NCI-H345 (cell line): Measurements from ENCODE around the gene RBM20.
A peak's percentile ranks its signal among the peaks of the same experiment; 100 is the strongest.
"Not testable (repeated sequence)": the region's sequence is repeated elsewhere in the genome, so short reads cannot be mapped to it uniquely, and the experiment has no call there.

Source experiments
- DNase-seq: peaks from one replicate; lab custom pipeline; 2025; lab: John Stamatoyannopoulos, UW

RBM20 gene

GRCh38 chr10:110853921-110854605 lies 209.9 kb downstream of the RBM20 start:
- no peak for DNase-seq

- peak; percentile 86 for DNase-seq
These were observed 213.4 kb downstream of the RBM20 start for GRCh38 chr10:110857265-110858171.

DNA sequence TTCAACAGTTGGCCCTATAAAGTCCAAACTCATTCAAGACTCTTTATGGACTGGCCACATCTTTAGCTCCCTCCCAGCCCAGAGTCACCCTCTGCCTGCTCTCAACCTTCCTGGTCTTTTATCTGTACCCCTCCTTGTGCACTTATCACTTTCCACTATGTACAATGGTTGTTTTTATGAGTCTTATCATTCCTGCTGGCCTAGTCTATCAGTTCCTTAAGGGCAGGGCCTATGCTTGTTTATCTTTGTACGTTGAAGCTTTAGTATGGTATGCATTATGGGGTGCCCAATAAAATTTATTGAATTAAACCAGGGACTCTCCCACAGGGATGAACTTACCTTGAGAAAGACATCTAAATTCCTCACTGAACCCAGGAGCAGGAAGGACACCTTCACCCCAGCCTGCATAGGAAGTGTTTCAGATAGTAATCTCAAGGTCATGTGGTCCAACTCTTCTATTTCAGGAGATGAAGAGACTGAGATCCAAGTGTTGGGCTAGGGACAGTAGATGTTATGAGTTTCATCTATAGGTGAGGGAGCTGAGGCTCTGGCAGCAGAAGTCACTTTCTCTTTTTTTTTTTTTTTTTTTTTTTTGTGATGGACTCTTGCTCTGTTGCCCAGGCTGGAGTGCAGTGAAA lies 214.3 kb downstream of the RBM20 start:
- DNase-seq: no peak

DNA sequence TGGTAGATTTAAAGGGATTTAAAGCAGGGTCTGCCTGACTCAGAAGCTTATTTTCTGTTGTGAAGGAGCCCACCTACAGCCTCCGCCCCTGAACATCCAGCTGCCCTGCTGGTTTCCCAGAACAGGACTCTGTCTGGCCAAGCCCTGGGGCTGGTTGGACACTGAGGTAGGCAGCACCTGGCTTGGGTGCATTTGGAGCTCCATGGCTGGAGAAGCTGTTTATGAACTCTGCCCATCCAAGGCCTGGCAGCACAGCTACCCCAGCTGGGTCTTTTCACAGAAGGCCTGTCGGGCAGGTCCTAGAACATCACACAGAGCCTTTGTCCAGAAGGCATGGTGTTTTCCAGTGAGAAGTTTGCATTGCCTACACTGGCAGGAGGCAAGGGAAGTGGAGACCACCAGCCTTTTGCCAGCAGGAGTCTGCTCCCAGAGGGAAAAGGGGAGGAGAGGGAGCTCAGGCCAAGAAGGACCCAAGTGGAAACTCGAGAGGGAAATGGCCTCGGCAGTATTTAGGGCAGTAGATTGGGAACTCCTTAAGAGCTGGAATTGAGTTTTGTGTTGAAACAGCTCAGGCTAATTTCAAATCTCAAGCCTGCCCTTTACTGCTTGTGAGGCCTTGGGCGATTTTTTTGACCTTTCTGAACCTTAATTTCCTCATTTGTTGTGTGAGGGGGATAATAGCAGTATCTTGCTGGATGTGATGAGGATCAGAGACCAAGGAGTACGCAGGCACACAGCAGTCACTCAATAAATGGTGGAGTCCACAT lies 215.3 kb downstream of the RBM20 start:
- no peak for DNase-seq

DNA sequence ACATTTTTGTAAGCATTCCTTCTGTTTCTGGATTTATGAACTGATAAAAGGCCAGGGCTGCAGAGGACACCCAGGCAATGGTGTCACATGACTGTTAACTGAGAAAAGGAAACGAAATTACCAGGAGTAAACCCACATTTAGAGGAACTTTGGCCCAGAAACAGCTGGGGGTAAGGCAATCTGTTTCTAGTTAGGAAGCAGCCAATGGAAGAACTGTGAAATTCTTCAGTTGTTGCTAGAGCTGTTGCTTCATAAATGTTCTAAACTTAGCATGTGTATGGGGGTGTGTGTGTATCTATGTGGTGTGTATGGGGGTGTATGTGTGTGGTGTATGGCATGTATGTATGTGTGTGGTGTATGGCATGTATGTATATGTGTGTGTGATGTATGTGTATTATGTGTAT lies 215.8 kb downstream of the RBM20 start:
- DNase-seq: no peak

GRCh38 chr10:110860576-110861241 lies 216.6 kb downstream of the RBM20 start:
- DNase-seq: no peak

DNA sequence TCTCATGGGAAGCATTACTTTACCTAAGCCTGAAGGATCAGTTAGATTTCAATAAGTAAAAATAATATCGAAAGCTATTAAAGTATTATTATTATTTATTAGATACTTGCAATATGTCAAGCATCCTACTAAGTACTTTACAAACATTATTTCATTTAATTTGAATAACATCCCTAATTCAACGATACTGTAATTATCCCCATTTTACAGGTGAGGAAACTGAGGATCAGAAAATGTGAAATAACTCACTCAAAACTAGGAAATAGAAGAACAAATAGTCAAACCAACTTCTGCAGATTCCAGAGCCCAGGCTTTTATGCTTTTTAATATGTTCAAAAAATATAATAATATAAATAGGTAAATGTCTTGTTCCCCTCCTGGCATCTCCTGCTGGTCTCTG lies 217.3 kb downstream of the RBM20 start:
- DNase-seq: no peak

DNA sequence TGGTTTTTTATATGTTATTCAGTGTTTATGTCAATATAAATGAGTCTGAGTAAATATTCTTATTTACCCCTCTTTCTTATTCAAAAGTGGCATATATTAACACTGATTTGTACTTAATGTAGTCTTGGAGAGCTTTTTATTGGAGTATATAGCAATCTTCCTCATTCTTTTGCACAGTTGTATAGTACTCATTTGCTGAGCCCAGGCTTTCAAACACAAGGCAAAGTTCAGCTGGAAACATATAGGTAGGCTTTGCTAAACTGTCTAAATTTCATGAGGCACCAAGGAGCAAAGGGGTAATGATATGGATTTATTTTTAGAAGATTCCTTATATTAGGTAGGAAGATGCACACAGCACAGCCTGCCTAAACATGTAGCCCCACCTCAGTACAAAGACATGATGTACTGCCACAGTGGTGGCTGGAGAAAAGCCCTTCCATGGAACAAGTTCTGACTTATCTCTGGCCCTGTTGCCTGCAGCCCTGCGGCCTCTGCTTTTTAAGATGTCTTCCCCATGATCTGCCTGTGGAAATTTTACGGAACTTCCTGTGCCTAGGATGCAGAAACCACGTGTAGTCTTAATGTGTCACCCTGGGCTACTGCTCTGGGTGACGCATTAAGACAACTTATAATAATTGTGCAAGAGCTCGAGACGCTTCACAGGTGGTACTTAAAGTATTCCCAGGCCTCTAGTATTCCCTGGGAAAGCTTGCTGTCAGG lies 218.0 kb downstream of the RBM20 start:
- no peak for DNase-seq

DNA sequence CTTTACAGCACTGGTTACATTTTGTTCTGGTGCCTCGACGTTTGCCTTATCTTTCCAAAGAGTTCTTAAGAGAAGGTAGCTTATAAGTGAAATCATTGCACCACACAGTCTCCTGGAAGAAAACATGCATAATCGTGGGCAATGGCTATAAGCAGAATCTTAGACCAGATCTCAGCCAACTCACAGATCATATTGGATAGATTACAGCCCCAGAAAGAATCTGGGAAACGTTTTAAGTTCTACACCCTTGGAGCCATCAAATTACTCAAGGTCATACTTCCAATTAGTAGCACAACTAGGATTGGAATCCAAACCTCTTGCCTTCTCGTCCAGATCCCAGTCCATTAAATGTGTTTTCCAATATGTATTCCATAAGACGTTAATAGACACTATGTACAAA lies 218.8 kb downstream of the RBM20 start:
- no peak for DNase-seq

DNA sequence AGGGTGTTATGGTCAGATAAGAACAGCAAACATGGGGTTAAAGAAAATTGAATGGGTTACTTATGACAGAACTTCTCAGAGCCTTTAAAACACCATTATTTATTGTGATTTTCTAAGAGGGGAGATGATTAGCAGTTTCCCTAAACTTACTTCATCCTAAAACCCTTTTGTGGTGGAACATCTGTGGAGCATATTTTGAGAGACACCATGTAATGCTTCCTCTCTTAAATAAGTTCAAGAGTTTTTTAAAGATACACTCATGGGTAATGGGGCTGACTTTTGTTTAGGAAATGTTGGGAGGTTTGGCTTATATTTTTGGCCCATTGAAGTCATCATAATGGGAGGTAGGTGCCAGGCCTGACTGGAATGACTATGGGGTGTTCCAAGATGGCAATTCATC lies 219.2 kb downstream of the RBM20 start:
- DNase-seq: no peak

GRCh38 chr10:110863956-110864355 lies 219.8 kb downstream of the RBM20 start:
- no peak for DNase-seq

DNA sequence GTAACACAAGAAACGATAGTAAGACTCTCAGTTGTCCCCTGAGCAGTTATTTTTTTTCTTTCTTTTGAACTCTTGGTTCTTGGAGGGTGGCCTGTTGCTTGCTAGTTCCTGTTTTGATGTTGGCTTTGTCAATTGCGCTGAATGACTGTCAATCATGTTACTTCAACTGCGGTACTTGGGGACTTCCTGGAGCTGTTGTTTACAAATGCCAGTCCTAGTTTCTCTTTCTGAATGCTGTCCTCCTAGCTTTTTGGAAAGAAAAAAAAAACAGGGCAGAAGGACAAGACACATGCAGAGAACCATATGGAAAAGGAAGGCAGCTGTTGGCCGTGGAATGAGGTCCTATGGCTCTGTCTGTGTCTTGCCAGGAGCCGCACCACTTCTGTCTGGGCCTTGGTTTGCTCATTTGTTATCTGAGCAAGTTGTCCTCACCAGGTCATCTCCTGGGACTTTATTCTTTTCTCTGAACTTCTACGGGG lies 220.6 kb downstream of the RBM20 start:
- DNase-seq: no peak

GRCh38 chr10:110865186-110865808 lies 221.2 kb downstream of the RBM20 start:
- no peak for DNase-seq

DNA sequence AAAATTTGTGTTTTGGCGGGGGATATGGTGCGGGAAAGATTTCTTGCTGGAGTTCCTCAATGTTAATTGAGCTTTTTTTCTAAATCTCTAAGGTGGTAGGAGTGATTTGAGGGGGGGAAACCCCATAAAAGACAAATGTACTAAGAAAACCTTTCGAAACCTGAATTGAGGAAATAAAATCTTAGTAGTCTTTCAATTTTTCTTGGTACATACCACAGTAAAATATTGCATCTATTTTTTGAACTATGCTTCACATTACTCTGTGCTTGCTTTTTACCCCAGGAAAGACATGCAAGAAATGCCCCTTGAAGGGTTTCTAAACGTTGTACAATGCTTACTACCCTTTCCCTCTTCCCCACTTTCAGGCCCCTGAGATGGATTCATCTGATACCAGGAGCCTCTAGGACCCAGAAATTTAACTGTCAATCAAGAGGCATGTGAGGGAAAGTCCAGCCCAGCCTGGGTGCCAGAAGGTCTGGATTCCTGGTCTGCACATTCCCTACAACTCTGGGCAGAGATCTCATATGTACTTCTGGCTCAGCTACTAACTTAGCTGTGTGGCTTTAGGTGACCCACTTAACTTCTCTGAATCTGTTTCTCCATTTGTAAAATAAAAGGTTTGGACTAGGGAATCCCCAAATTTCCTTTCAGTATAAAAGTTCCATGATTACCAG lies 221.8 kb downstream of the RBM20 start:
- DNase-seq: no peak

GRCh38 chr10:110867011-110867806 lies 223.1 kb downstream of the RBM20 start:
- DNase-seq: not testable (repeated sequence)

DNA sequence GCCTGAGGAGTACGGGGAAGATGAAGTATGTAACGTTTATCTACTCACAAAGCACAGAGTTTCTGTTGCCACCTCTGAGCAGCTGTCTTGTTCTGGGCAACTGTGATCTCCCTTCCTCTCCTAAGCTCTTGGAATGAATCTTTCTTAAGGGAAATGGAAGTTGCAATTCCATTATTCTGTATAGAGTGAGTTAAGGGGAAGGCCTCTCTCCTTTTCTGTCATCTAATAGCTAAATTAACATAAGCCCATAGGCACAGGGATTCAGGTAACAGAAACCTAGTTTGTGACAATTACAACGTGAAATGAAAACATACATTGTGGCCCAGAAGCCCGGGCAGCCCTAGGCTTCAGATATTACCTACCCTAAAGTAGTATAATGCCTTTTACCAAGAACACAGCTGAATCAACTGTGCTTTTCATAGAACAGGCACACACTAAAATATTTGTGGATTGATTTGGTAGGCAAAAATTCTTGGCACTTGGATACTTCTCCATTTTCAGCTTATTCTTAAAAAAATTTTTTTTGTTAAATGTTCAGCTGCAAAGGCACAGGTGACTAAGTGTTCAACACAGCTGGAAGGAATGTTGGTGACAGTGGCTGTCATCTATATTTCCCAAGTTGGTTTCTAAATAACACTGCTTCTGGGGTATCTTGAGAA lies 223.8 kb downstream of the RBM20 start:
- no peak for DNase-seq

DNA sequence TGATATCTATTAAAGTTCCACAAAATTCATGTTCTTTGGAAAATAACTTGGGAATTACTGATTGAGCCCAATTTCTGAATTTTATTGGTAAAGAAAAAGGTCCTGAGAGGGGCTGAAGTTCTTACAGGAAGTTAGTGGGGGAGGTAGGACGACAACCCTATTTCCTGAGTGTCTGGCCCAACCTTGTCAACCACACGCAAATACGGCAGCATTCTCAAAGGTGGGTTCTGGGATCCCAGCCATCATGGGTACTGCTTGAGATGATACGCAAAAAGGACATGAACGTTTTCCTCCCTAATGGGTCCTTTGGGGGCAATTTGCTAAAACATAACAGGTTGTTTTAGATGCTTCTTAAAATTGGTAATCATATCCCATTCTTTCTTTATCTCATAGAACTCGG lies 224.8 kb downstream of the RBM20 start:
- DNase-seq: no peak

DNA sequence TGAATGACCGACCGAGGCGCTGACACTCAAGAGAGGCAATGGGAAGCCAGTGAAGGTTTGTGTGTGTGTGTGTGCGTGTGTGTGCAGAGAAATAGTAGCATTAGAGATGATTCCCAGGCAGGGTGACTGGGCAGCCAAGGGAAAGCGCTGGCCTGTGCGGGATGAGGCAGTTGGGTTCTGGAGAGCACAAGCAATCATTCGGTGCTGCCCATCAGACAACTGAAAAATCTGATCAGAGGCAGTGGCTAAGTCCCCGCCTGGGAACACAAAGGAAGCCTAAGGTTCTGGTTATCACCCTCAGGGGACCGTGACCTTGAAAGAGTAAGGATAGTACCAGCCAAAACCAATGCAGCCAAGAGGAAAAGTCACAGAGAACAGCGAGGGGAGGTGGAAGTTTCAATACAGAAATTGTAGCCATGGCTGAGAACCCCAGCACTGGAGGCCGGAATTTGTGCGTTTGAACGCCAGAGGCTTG lies 226.7 kb downstream of the RBM20 start:
- DNase-seq: no peak
